ENCODE measurements around the gene C2orf15.
A peak's percentile ranks its signal among the peaks of the same experiment; 100 is the strongest.
"Not testable (repeated sequence)": the region's sequence is repeated elsewhere in the genome, so short reads cannot be mapped to it uniquely, and the experiment has no call there.

Gene C2orf15

GRCh38 chr2:99141110-99142108, at the start of gene C2orf15:
TSS of gene C2orf15 (plus strand) at chr2:99141707. CDS start at chr2:99150559, 8,852 bp downstream.
- peak; percentile 97 for DNase-seq

- no peak for DNase-seq
These were observed 44.8 kb upstream of the C2orf15 start for GRCh38 chr2:99096728-99097127.

GRCh38 chr2:99101697-99102096, 39.8 kb upstream of the C2orf15 start:
- no peak for DNase-seq

GRCh38 chr2:99104006-99104405, 37.5 kb upstream of the C2orf15 start:
- DNase-seq = no peak

GRCh38 chr2:99106913-99107312, 34.6 kb upstream of the C2orf15 start:
- no peak for DNase-seq

- no peak for DNase-seq
These were observed 30.3 kb upstream of the C2orf15 start for GRCh38 chr2:99111236-99111635.

- no peak for DNase-seq
These were observed 29.6 kb upstream of the C2orf15 start for GRCh38 chr2:99111945-99112344.

GRCh38 chr2:99112617-99113016, 28.9 kb upstream of the C2orf15 start:
- no peak for DNase-seq

GRCh38 chr2:99127981-99128380, 13.5 kb upstream of the C2orf15 start:
- DNase-seq = no peak

GRCh38 chr2:99135044-99135556, 6.4 kb upstream of the C2orf15 start:
- not testable (repeated sequence) for DNase-seq

GRCh38 chr2:99139003-99139402, 2.5 kb upstream of the C2orf15 start:
- DNase-seq = no peak

GRCh38 chr2:99140056-99140859, 1.2 kb upstream of the C2orf15 start:
- DNase-seq = no peak

GRCh38 chr2:99140860-99141109, 722 bp upstream of the C2orf15 start:
- DNase-seq = no peak

GRCh38 chr2:99150706-99151105, 9.2 kb downstream of the C2orf15 start:
- DNase-seq = no peak

- DNase-seq = no peak
These were observed 10.8 kb downstream of the C2orf15 start for GRCh38 chr2:99152199-99152895.

GRCh38 chr2:99153921-99154604, 12.6 kb downstream of the C2orf15 start:
- no peak for DNase-seq

- DNase-seq = peak; percentile 94
These were observed 13.4 kb downstream of the C2orf15 start, which contains the start of the genes LIPT1 and TSGA10 for GRCh38 chr2:99154643-99155536. TSS of gene LIPT1 (plus strand) at chr2:99154967. CDS start at chr2:99161958, 6,991 bp downstream. TSS of gene TSGA10 (minus strand) at chr2:99154942. CDS start at chr2:99109439, 45,503 bp downstream.

- no peak for DNase-seq
These were observed 15.4 kb downstream of the C2orf15 start for GRCh38 chr2:99156891-99157290.

- DNase-seq = no peak
These were observed 17.1 kb downstream of the C2orf15 start for GRCh38 chr2:99158599-99158998.

- no peak for DNase-seq
These were observed 18.1 kb downstream of the C2orf15 start for GRCh38 chr2:99159594-99159993.

- DNase-seq = no peak
These were observed 24.7 kb downstream of the C2orf15 start for GRCh38 chr2:99166218-99166617.
